SK-N-SH (cell line): Measurements from ENCODE around the gene HAAO. TPM values are rescaled to one million over a fixed set of nuclear protein-coding genes. Genes with fewer than 3 reads are reported as not detected.

ENCODE experiments used
- CTCF ChIA-PET: fragments of 300-600, 350-600 bp; formaldehyde crosslinking; extraction: SDS; loops from one replicate; lab custom pipeline; 2021; lab: Yijun Ruan, JAX
- POLR2A ChIA-PET: fragments of 350-600 bp; sonication (Branson Sonifier 250); formaldehyde crosslinking; extraction: SDS; loops from one replicate; lab custom pipeline; 2020; ENCODE audit warnings: antibody characterized with exemption, inconsistent platforms; lab: Yijun Ruan, JAX
- DNase-seq: peaks from one replicate; pipeline ENCODE4 v3.0.0; 2012
- H2AFZ ChIP-seq: fragments of 200-600 bp; sonication (generic); 2 replicates; pipeline ENCODE4 v1.8.1; 2016; ENCODE audit warnings: antibody characterized with exemption, mild to moderate bottlenecking, low read depth
- H3F3A ChIP-seq: fragments of 200-600 bp; sonication (generic); replicated peaks from 2 replicates; pipeline ENCODE3; 2016; ENCODE audit warnings: antibody characterized with exemption, mild to moderate bottlenecking; ENCODE audit not compliant: insufficient read depth
- H3K27ac ChIP-seq, 2 experiments: fragments of 200-500 bp in 1 of 2; fragments of 200-600 bp in 1 of 2; sonication (Bioruptor generic) in 1 of 2; sonication (generic), shearing (Covaris generic) in 1 of 2; 2 replicates each; pipeline versions ENCODE4 v1.5.1 to v1.6.1; 2014 to 2016; ENCODE audit warnings: low read depth in 2 of 2, inconsistent platforms in 1 of 2, low read length in 1 of 2, mild to moderate bottlenecking in 1 of 2, mixed read lengths in 1 of 2
- H3K27me3 ChIP-seq: fragments of 200-600 bp; sonication (generic), shearing (Covaris generic); 2 replicates; pipeline ENCODE4 v1.6.1; 2016; ENCODE audit warnings: mixed run types; ENCODE audit not compliant: insufficient read depth
- H3K36me3 ChIP-seq, 2 experiments: fragments of 200-500 bp in 1 of 2; fragments of 200-600 bp in 1 of 2; sonication (Bioruptor generic) in 1 of 2; sonication (generic) in 1 of 2; replicated peaks in 1 of 2; 2 replicates each; pipeline versions ENCODE3 to v1.5.1; 2014 to 2016; ENCODE audit warnings: low read length in 1 of 2, mild to moderate bottlenecking in 1 of 2; ENCODE audit not compliant: insufficient read depth in 2 of 2, control insufficient read depth in 1 of 2
- H3K4me1 ChIP-seq, 2 experiments: fragments of 200-500 bp in 1 of 2; fragments of 200-600 bp in 1 of 2; sonication (Bioruptor generic) in 1 of 2; sonication (generic), shearing (Covaris generic) in 1 of 2; 2 replicates each; pipeline versions ENCODE4 v1.5.1 to v1.6.1; 2014 to 2016; ENCODE audit warnings: low read depth in 1 of 2, low read length in 1 of 2, mixed run types in 1 of 2; ENCODE audit not compliant: insufficient read depth in 2 of 2, control insufficient read depth in 1 of 2
- H3K4me2 ChIP-seq: fragments of 200-600 bp; sonication (generic), shearing (Covaris generic); 2 replicates; pipeline ENCODE4 v1.6.1; 2017; ENCODE audit warnings: mixed run types
- H3K4me3 ChIP-seq, 2 experiments: fragments of 200-500 bp in 1 of 2; fragments of 200-600 bp in 1 of 2; sonication (Bioruptor generic) in 1 of 2; sonication (generic), shearing (Covaris generic) in 1 of 2; 2 replicates each; pipeline versions ENCODE4 v1.5.1 to v1.8.1; 2014 to 2016; ENCODE audit warnings: low read depth in 2 of 2, inconsistent platforms in 1 of 2, low read length in 1 of 2, mild to moderate bottlenecking in 1 of 2, mixed read lengths in 1 of 2, moderate library complexity in 1 of 2
- H3K79me2 ChIP-seq: fragments of 200-600 bp; sonication (generic); 2 replicates; pipeline ENCODE4 v1.8.1; 2017; ENCODE audit warnings: mild to moderate bottlenecking; ENCODE audit not compliant: insufficient read depth
- H3K9ac ChIP-seq: fragments of 200-600 bp; sonication (generic); 2 replicates; pipeline ENCODE4 v1.6.1; 2017; ENCODE audit warnings: mixed run types
- H3K9me2 ChIP-seq: fragments of 200-600 bp; sonication (generic); 2 replicates; pipeline ENCODE4 v1.6.1; 2017; ENCODE audit warnings: mixed run types
- H3K9me3 ChIP-seq: fragments of 200-600 bp; sonication (generic); 2 replicates; pipeline ENCODE4 v1.6.1; 2017; ENCODE audit warnings: mixed run types, mild to moderate bottlenecking, moderate library complexity
- H4K20me1 ChIP-seq: fragments of 200-600 bp; sonication (generic); 2 replicates; pipeline ENCODE4 v1.6.1; 2017; ENCODE audit warnings: mild to moderate bottlenecking, mixed run types; ENCODE audit not compliant: insufficient read depth
- ELF1 ChIP-seq: IDR thresholded peaks from 2 replicates; pipeline ENCODE4 v1.4.0; 2012
- FOXJ3 ChIP-seq: sonication (generic); formaldehyde crosslinking; IDR thresholded peaks from 2 replicates; pipeline ENCODE4 v1.5.1; 2020; ENCODE audit warnings: mild to moderate bottlenecking, missing genetic modification reagents
- GABPA ChIP-seq: IDR thresholded peaks from 2 replicates; pipeline ENCODE4 v1.4.0; 2012; ENCODE audit warnings: low read depth, mild to moderate bottlenecking
- MEF2A ChIP-seq: IDR thresholded peaks from 2 replicates; pipeline ENCODE4 v1.4.0; 2012; ENCODE audit warnings: low read depth, borderline replicate concordance
- NFIC ChIP-seq: IDR thresholded peaks from 2 replicates; pipeline ENCODE4 v1.4.0; 2012; ENCODE audit warnings: borderline replicate concordance
- POLR2AphosphoS5 ChIP-seq: IDR thresholded peaks from 2 replicates; pipeline ENCODE4 v1.6.1; 2012; ENCODE audit warnings: low read depth, low read length
- TAF1 ChIP-seq: IDR thresholded peaks from 2 replicates; pipeline ENCODE4 v1.6.1; 2012; ENCODE audit warnings: low read depth, mild to moderate bottlenecking, low read length, moderate library complexity, borderline replicate concordance
- TCF12 ChIP-seq: IDR thresholded peaks from 2 replicates; pipeline ENCODE4 v1.4.0; 2012
- WGBS: methylation state at CpG from one replicate; pipeline ENCODE4 v1.1.6; 2017; ENCODE audit warnings: low lambda C conversion rate; 5-methylcytosine and 5-hydroxymethylcytosine counted together
- polyA plus RNA-seq, 3 experiments: library from polyadenylated mRNA; depleted of rRNA; stranded (reverse); fragments of >200 nt; gene quantifications; 2 replicates each; pipeline ENCODE4 v1.2.3, GENCODE V29; 2012
- TF ChIP-seq, protein P1 (sequence below): fragments of 200-600 bp; sonication (generic); IDR thresholded peaks from 2 replicates; pipeline ENCODE4 v1.6.1; 2017; ENCODE audit warnings: antibody characterized with exemption, mild to moderate bottlenecking, moderate library complexity
- TF ChIP-seq, protein P2 (sequence below): IDR thresholded peaks from 2 replicates; pipeline ENCODE4 v1.6.1; 2012; ENCODE audit warnings: mild to moderate bottlenecking, low read depth, low read length, moderate library complexity
- TF ChIP-seq, protein P3 (sequence below): fragments of 150-350 bp; IDR thresholded peaks from 2 replicates; pipeline ENCODE4 v1.6.1; 2016; ENCODE audit warnings: mild to moderate bottlenecking, low read depth, low read length

Gene HAAO
- polyA plus RNA-seq, 1 of the 3 experiments (the other 2 are of a cell fraction), result not detected

DNA sequence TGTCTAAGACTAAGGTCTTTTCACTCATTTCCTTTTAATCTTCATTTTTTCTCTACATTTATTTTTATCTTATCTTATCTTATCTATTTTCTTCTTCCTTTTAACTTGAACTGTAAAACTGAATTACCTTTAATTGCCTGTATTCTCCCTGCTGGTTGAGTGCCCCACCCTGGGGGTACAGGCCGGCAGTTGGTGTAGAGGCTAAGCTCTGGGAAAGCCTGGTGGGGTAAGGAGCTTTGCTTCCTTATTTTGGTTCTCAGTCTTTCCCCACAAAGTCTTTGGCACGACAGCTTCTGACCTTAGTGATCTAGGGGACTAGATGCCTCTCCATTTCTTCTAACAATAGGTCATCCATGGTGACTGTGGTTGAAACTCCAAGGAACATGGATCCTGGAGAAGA lies 26.8 kb upstream of the HAAO start:
- Histone ChIP-seq H3K4me2 (no peak overlapping the region), H3K4me1 (no peaks in the 10 kb centered on the region), H3K9me3 (0 out of 2 replicates have a peak, but pooled peaks cover 6% of the 10 kb centered on the region), H2AFZ (no peak overlapping the region), H3F3A (no peaks in the 10 kb centered on the region), H3K9ac (no peak overlapping the region), H3K27me3 (no peaks in the 10 kb centered on the region), H3K36me3 (no peaks in the 10 kb centered on the region), H3K27ac (no peak overlapping the region), H3K9me2 (no peaks in the 10 kb centered on the region), H4K20me1 (no peaks in the 10 kb centered on the region), H3K79me2 (no peaks in the 10 kb centered on the region), H3K4me3 (no peak overlapping the region)
- POLR2A ChIA-PET, result interaction anchor here (2.6 kb wide), 1 partner anchor 9 kb away, joined by 8 read pairs; no protein-coding TSS in a partner anchor
- DNase-seq, result no peak
- TF ChIP-seq TCF12, result no peak
- no peak for TF ChIP-seq TAF1
- no peak for TF ChIP-seq GABPA
- TF ChIP-seq ELF1, result no peak
- TF ChIP-seq NFIC, result no peak
- TF ChIP-seq, protein P1, sequence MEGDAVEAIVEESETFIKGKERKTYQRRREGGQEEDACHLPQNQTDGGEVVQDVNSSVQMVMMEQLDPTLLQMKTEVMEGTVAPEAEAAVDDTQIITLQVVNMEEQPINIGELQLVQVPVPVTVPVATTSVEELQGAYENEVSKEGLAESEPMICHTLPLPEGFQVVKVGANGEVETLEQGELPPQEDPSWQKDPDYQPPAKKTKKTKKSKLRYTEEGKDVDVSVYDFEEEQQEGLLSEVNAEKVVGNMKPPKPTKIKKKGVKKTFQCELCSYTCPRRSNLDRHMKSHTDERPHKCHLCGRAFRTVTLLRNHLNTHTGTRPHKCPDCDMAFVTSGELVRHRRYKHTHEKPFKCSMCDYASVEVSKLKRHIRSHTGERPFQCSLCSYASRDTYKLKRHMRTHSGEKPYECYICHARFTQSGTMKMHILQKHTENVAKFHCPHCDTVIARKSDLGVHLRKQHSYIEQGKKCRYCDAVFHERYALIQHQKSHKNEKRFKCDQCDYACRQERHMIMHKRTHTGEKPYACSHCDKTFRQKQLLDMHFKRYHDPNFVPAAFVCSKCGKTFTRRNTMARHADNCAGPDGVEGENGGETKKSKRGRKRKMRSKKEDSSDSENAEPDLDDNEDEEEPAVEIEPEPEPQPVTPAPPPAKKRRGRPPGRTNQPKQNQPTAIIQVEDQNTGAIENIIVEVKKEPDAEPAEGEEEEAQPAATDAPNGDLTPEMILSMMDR, result no peak
- no peak for TF ChIP-seq FOXJ3 (CRISPR knock-in tag)
- no peak for TF ChIP-seq MEF2A
- TF ChIP-seq, protein P2, sequence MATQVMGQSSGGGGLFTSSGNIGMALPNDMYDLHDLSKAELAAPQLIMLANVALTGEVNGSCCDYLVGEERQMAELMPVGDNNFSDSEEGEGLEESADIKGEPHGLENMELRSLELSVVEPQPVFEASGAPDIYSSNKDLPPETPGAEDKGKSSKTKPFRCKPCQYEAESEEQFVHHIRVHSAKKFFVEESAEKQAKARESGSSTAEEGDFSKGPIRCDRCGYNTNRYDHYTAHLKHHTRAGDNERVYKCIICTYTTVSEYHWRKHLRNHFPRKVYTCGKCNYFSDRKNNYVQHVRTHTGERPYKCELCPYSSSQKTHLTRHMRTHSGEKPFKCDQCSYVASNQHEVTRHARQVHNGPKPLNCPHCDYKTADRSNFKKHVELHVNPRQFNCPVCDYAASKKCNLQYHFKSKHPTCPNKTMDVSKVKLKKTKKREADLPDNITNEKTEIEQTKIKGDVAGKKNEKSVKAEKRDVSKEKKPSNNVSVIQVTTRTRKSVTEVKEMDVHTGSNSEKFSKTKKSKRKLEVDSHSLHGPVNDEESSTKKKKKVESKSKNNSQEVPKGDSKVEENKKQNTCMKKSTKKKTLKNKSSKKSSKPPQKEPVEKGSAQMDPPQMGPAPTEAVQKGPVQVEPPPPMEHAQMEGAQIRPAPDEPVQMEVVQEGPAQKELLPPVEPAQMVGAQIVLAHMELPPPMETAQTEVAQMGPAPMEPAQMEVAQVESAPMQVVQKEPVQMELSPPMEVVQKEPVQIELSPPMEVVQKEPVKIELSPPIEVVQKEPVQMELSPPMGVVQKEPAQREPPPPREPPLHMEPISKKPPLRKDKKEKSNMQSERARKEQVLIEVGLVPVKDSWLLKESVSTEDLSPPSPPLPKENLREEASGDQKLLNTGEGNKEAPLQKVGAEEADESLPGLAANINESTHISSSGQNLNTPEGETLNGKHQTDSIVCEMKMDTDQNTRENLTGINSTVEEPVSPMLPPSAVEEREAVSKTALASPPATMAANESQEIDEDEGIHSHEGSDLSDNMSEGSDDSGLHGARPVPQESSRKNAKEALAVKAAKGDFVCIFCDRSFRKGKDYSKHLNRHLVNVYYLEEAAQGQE, result no peak
- TF ChIP-seq, protein P3, sequence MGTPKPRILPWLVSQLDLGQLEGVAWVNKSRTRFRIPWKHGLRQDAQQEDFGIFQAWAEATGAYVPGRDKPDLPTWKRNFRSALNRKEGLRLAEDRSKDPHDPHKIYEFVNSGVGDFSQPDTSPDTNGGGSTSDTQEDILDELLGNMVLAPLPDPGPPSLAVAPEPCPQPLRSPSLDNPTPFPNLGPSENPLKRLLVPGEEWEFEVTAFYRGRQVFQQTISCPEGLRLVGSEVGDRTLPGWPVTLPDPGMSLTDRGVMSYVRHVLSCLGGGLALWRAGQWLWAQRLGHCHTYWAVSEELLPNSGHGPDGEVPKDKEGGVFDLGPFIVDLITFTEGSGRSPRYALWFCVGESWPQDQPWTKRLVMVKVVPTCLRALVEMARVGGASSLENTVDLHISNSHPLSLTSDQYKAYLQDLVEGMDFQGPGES, result no peak
- TF ChIP-seq POLR2AphosphoS5, result no peak
- WGBS, result 40% methylated on average over 2 of the region's 2 CpGs
- CTCF ChIA-PET, result interaction anchor here (0.8 to 8.3 kb wide), 3 partner anchors 8 to 128 kb away, joined by 3 to 103 read pairs (median 5); no protein-coding TSS in a partner anchor
